B cell (primary cell): ENCODE measurements around the gene SDCCAG8.
"Not testable (repeated sequence)": the region's sequence is repeated elsewhere in the genome, so short reads cannot be mapped to it uniquely, and the experiment has no call there.

Source experiments
- CTCF ChIP-seq: fragments of 200-600 bp; IDR thresholded peaks from one replicate; pipeline ENCODE4 v1.8.0; 2022; ENCODE audit warnings: antibody characterized with exemption, mild to moderate bottlenecking
- EZH2 ChIP-seq: IDR thresholded peaks from 2 replicates; pipeline ENCODE4 v1.6.1; 2012; ENCODE audit warnings: borderline replicate concordance, low read depth, mild to moderate bottlenecking, moderate library complexity, low read length; ENCODE audit not compliant: insufficient read depth, poor library complexity, severe bottlenecking

- not testable (repeated sequence) for TF ChIP-seq CTCF, EZH2
Observed at GRCh38 chr1:243338848-243339247, 83.0 kb downstream of the SDCCAG8 start.
